ENCODE measurements around the gene PRSS37.
"Not testable (repeated sequence)": the region's sequence is repeated elsewhere in the genome, so short reads cannot be mapped to it uniquely, and the experiment has no call there.

The PRSS37 gene

GRCh38 chr7:141841385-141841784 is at the start of gene PRSS37:
Gene PRSS37 (minus strand): TSS chr7:141841485. CDS start chr7:141841049, 436 bp downstream.
- DNase-seq = no peak

- DNase-seq = no peak
Observed at GRCh38 chr7:141889321-141889720, 48.0 kb upstream of the PRSS37 start.

GRCh38 chr7:141884539-141885225 is 43.4 kb upstream of the PRSS37 start:
- DNase-seq = no peak

- DNase-seq = no peak
Observed at GRCh38 chr7:141880960-141881359, 39.7 kb upstream of the PRSS37 start.

GRCh38 chr7:141877365-141877764 is 36.1 kb upstream of the PRSS37 start:
- DNase-seq = no peak

GRCh38 chr7:141876371-141876770 is 35.1 kb upstream of the PRSS37 start:
- DNase-seq = no peak

- DNase-seq = no peak
Observed at GRCh38 chr7:141875453-141875852, 34.2 kb upstream of the PRSS37 start.

GRCh38 chr7:141874787-141875186 is 33.5 kb upstream of the PRSS37 start:
- no peak for DNase-seq

- DNase-seq = no peak
Observed at GRCh38 chr7:141872931-141873330, 31.6 kb upstream of the PRSS37 start.

GRCh38 chr7:141866974-141867373 is 25.7 kb upstream of the PRSS37 start:
- DNase-seq = no peak

GRCh38 chr7:141864765-141865447 is 23.6 kb upstream of the PRSS37 start:
- DNase-seq = no peak

- DNase-seq = no peak
Observed at GRCh38 chr7:141860207-141860606, 18.9 kb upstream of the PRSS37 start.

- DNase-seq = no peak
Observed at GRCh38 chr7:141847996-141848395, 6.7 kb upstream of the PRSS37 start.

GRCh38 chr7:141844256-141844655 is 3.0 kb upstream of the PRSS37 start:
- DNase-seq = no peak

GRCh38 chr7:141842904-141843303 is 1.6 kb upstream of the PRSS37 start:
- no peak for DNase-seq

- DNase-seq = no peak
Observed at GRCh38 chr7:141840708-141841107, 577 bp downstream of the PRSS37 start.

GRCh38 chr7:141839256-141839655 is 2.0 kb downstream of the PRSS37 start:
- no peak for DNase-seq

GRCh38 chr7:141838581-141838980 is 2.7 kb downstream of the PRSS37 start:
- DNase-seq = no peak

GRCh38 chr7:141837683-141838082 is 3.6 kb downstream of the PRSS37 start:
- no peak for DNase-seq

- not testable (repeated sequence) for DNase-seq
Observed at GRCh38 chr7:141822432-141822831, 18.9 kb downstream of the PRSS37 start.

GRCh38 chr7:141820067-141820466 is 21.2 kb downstream of the PRSS37 start:
- DNase-seq = no peak

GRCh38 chr7:141792526-141792925 is 48.8 kb downstream of the PRSS37 start:
- DNase-seq = no peak

- no peak for DNase-seq
Observed at GRCh38 chr7:141789917-141790316, 51.4 kb downstream of the PRSS37 start, which contains the start of gene TAS2R5. Gene TAS2R5 (plus strand): TSS chr7:141790217. CDS start chr7:141790362, 145 bp downstream.

- DNase-seq = no peak
Observed at GRCh38 chr7:141788296-141788695, 53.0 kb downstream of the PRSS37 start.
